Right atrium auricular region (tissue), 2 donors: ENCODE measurements around the gene TRAFD1. TPM values are rescaled to one million over a fixed set of nuclear protein-coding genes. Genes with fewer than 3 reads are reported as not detected.

Experiments used
- DNase-seq: peaks from one replicate; pipeline ENCODE4 v3.0.0-alpha.2; 2019; ENCODE audit warnings: low spot score
- H3K27ac ChIP-seq, 2 donors: fragments of 200-600 bp; sonication (generic); 1 replicate in 1 of 2; 2 replicates in 1 of 2; pipeline ENCODE4 v1.5.1; 2016 to 2019
- H3K27me3 ChIP-seq, 2 donors: fragments of 200-600 bp; sonication (generic); one replicate each; pipeline versions ENCODE4 v1.5.1 to v1.6.0; 2017 to 2019
- H3K36me3 ChIP-seq: fragments of 200-600 bp; sonication (generic); one replicate; pipeline ENCODE4 v1.5.1; 2016
- H3K4me1 ChIP-seq, 2 donors: fragments of 200-600 bp; sonication (generic); one replicate each; pipeline versions ENCODE4 v1.5.1 to v1.6.0; 2017 to 2019
- H3K4me3 ChIP-seq, 2 donors: fragments of 200-600 bp; sonication (generic); 1 replicate in 1 of 2; 2 replicates in 1 of 2; pipeline ENCODE4 v1.5.1; 2017 to 2019; ENCODE audit warnings: mild to moderate bottlenecking in 1 of 2, moderate library complexity in 1 of 2
- H3K9me3 ChIP-seq, 2 donors: fragments of 200-600 bp; sonication (generic); one replicate each; pipeline ENCODE4 v1.5.1; 2019
- total RNA-seq, 2 donors: library from RNA; depleted of rRNA; stranded (reverse); fragments of >200 nt; gene quantifications; one replicate each; pipeline ENCODE4 v1.1.0, GENCODE V29; 2016
- TF ChIP-seq, protein P1 (sequence below), 2 donors: fragments of 200-600 bp; sonication (generic); IDR thresholded peaks; one replicate each; pipeline ENCODE4 v1.5.1; 2019; ENCODE audit warnings: antibody characterized with exemption in 2 of 2

The TRAFD1 gene
- total RNA-seq, 2 donors from 2014 or later: 17.9 to 26.5 TPM

DNA sequence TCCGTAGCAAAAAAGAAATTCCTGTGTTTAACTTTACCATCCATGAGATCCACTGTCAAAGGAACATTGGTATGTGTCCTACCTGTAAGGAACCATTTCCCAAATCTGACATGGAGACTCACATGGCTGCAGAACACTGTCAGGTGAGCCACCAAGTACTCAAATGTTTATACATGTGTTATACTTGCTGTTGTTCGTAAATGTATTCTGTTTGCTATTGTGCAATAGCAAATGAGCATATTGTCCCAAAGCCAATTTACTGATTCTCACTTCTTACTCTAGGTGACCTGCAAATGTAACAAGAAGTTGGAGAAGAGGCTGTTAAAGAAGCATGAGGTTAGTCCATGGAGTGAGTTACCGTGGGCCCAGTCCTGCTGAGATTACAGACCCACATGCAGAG is 9.4 kb downstream of the TRAFD1 start:
- Histone ChIP-seq H3K9me3 (no peaks in the 10 kb centered on the region), H3K36me3 (peaks cover 52% of the 10 kb centered on the region), H3K27ac (no peak overlapping the region), H3K27me3 (no peaks in the 10 kb centered on the region), H3K4me1 (peaks cover 0 to 20% of the 10 kb centered on the region in 2 donors), H3K4me3 (no peak overlapping the region)
- no peak for DNase-seq
- TF ChIP-seq, protein P1, sequence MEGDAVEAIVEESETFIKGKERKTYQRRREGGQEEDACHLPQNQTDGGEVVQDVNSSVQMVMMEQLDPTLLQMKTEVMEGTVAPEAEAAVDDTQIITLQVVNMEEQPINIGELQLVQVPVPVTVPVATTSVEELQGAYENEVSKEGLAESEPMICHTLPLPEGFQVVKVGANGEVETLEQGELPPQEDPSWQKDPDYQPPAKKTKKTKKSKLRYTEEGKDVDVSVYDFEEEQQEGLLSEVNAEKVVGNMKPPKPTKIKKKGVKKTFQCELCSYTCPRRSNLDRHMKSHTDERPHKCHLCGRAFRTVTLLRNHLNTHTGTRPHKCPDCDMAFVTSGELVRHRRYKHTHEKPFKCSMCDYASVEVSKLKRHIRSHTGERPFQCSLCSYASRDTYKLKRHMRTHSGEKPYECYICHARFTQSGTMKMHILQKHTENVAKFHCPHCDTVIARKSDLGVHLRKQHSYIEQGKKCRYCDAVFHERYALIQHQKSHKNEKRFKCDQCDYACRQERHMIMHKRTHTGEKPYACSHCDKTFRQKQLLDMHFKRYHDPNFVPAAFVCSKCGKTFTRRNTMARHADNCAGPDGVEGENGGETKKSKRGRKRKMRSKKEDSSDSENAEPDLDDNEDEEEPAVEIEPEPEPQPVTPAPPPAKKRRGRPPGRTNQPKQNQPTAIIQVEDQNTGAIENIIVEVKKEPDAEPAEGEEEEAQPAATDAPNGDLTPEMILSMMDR (IDR thresholded peaks at IDR 0.05): no peak

DNA sequence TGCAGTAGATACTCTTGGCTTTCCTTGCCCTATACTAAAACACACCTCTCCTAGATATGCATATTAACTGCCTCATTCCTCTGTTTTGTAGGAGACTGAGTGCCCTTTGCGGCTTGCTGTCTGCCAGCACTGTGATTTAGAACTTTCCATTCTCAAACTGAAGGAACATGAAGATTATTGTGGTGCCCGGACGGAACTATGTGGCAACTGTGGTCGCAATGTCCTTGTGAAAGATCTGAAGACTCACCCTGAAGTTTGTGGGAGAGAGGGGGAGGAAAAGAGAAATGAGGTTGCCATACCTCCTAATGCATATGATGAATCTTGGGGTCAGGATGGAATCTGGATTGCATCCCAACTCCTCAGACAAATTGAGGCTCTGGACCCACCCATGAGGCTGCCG is 15.4 kb downstream of the TRAFD1 start:
- DNase-seq: no peak
- H3K4me1 ChIP-seq: no peaks in the 10 kb centered on the region
- peaks cover 100% of the 10 kb centered on the region for H3K36me3 ChIP-seq
- H3K4me3 ChIP-seq: no peak overlapping the region
- H3K27ac ChIP-seq: no peak overlapping the region
- TF ChIP-seq, protein P1 (IDR thresholded peaks at IDR 0.05): no peak
- H3K9me3 ChIP-seq: no peaks in the 10 kb centered on the region
- no peaks in the 10 kb centered on the region for H3K27me3 ChIP-seq

DNA sequence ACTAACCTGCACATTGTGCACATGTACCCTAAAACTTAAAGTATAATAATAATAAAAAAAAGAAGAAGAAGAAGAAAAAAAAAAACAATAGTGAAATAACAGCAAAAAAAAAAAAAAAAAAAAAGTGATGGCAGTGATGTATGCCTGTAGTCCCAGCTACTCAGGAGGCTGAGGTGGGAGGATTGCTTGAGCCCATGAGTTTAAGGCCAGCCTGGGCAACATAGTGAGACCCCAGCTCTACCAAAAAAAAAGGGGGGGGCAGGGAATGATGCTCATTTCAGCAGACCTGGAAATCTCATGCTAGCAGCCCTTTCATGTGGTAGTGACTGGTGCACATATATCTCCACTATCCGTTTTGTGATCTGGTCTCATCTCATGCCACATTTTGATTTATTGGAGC is 20.8 kb downstream of the TRAFD1 start:
- peaks cover 87% of the 10 kb centered on the region for H3K36me3 ChIP-seq
- no peak overlapping the region for H3K4me3 ChIP-seq
- no peak for DNase-seq
- no peaks in the 10 kb centered on the region for H3K9me3 ChIP-seq
- TF ChIP-seq, protein P1 (IDR thresholded peaks at IDR 0.05): no peak
- H3K4me1 ChIP-seq: no peaks in the 10 kb centered on the region
- no peak overlapping the region for H3K27ac ChIP-seq
- no peaks in the 10 kb centered on the region for H3K27me3 ChIP-seq

DNA sequence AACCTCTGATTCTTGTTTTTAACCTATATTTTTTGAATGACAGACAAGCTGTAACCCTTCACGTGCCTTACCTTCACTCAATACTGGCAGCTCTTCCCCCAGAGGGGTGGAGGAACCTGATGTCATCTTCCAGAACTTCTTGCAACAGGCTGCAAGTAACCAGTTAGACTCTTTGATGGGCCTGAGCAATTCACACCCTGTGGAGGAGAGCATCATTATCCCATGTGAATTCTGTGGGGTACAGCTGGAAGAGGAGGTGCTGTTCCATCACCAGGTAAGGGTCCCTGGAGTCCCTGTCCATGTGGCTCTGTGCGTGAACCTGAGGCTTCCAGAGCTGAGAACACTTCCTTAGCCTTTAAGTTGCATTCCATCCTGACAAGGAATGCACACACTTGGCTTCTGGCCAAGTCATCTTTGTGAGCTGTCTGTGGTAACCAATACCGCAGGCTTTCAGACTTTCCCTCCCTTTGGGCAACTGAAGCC is 22.7 kb downstream of the TRAFD1 start:
- DNase-seq: no peak
- TF ChIP-seq, protein P1 (IDR thresholded peaks at IDR 0.05): no peak
- Histone ChIP-seq H3K27ac (no peak overlapping the region), H3K4me1 (no peaks in the 10 kb centered on the region), H3K4me3 (no peak overlapping the region), H3K27me3 (no peaks in the 10 kb centered on the region), H3K9me3 (no peaks in the 10 kb centered on the region), H3K36me3 (peaks cover 87% of the 10 kb centered on the region)

DNA sequence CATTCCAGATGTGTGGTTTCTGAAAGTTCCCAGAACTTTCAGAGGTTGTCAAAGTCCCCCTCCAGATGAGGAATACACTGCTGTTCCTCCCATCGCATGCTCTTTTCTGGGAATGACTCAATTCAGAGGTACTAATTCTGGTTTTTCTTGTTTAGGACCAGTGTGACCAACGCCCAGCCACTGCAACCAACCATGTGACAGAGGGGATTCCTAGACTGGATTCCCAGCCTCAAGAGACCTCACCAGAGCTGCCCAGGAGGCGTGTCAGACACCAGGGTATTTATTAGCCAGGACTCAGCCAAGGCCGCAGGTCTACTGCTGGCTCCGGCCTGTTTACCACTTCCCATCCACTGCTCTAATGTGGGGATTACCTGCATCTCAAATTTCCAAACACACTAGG is 24.2 kb downstream of the TRAFD1 start:
- peak; percentile 16 for DNase-seq
- H3K27me3 ChIP-seq: no peaks in the 10 kb centered on the region
- H3K27ac ChIP-seq: no peak overlapping the region
- H3K36me3 ChIP-seq: peaks cover 78% of the 10 kb centered on the region
- TF ChIP-seq, protein P1 (IDR thresholded peaks at IDR 0.05): no peak
- H3K4me1 ChIP-seq: no peaks in the 10 kb centered on the region
- no peaks in the 10 kb centered on the region for H3K9me3 ChIP-seq
- H3K4me3 ChIP-seq: no peak overlapping the region
